Inferior parietal cortex (tissue), 1 donor: ENCODE results near the gene ATXN1.

Experiments
- DNase-seq: peaks from one replicate; pipeline ENCODE4 v3.0.0-alpha.2; 2016; ENCODE audit errors: extremely low spot score

Gene ATXN1

GRCh38 chr6:16503970-16504415 is 257.3 kb downstream of the ATXN1 start:
- no peak for DNase-seq

- no peak for DNase-seq
These were observed 258.0 kb downstream of the ATXN1 start for GRCh38 chr6:16503241-16503775.

GRCh38 chr6:16498957-16499356 is 262.3 kb downstream of the ATXN1 start:
- DNase-seq: no peak

- DNase-seq: no peak
These were observed 263.0 kb downstream of the ATXN1 start for GRCh38 chr6:16498237-16498636.

GRCh38 chr6:16496991-16497801 is 264.1 kb downstream of the ATXN1 start:
- no peak for DNase-seq

GRCh38 chr6:16496210-16496609 is 265.1 kb downstream of the ATXN1 start:
- no peak for DNase-seq

- DNase-seq: no peak
These were observed 266.5 kb downstream of the ATXN1 start for GRCh38 chr6:16494793-16495192.

GRCh38 chr6:16493802-16494201 is 267.5 kb downstream of the ATXN1 start:
- no peak for DNase-seq

- DNase-seq: no peak
These were observed 268.1 kb downstream of the ATXN1 start for GRCh38 chr6:16493112-16493511.

GRCh38 chr6:16491666-16492313 is 269.5 kb downstream of the ATXN1 start:
- DNase-seq: no peak

- DNase-seq: no peak
These were observed 270.6 kb downstream of the ATXN1 start for GRCh38 chr6:16490616-16491015.

GRCh38 chr6:16488813-16489212 is 272.4 kb downstream of the ATXN1 start:
- no peak for DNase-seq

- no peak for DNase-seq
These were observed 273.1 kb downstream of the ATXN1 start for GRCh38 chr6:16487996-16488674.

- DNase-seq: no peak
These were observed 274.6 kb downstream of the ATXN1 start for GRCh38 chr6:16486661-16487060.

GRCh38 chr6:16483315-16483875 is 277.9 kb downstream of the ATXN1 start:
- DNase-seq: no peak

GRCh38 chr6:16482702-16483314 is 278.5 kb downstream of the ATXN1 start:
- no peak for DNase-seq

GRCh38 chr6:16481697-16482399 is 279.4 kb downstream of the ATXN1 start:
- no peak for DNase-seq

- no peak for DNase-seq
These were observed 280.3 kb downstream of the ATXN1 start for GRCh38 chr6:16480763-16481560.

- DNase-seq: no peak
These were observed 283.7 kb downstream of the ATXN1 start for GRCh38 chr6:16477367-16478149.
